ENCODE measurements around the gene TMOD1. TPM values are rescaled to one million over a fixed set of nuclear protein-coding genes. Genes with fewer than 3 reads are reported as not detected.

Gene TMOD1
- total RNA-seq, result under 0.01 and 0.17 TPM in 2 replicates

DNA sequence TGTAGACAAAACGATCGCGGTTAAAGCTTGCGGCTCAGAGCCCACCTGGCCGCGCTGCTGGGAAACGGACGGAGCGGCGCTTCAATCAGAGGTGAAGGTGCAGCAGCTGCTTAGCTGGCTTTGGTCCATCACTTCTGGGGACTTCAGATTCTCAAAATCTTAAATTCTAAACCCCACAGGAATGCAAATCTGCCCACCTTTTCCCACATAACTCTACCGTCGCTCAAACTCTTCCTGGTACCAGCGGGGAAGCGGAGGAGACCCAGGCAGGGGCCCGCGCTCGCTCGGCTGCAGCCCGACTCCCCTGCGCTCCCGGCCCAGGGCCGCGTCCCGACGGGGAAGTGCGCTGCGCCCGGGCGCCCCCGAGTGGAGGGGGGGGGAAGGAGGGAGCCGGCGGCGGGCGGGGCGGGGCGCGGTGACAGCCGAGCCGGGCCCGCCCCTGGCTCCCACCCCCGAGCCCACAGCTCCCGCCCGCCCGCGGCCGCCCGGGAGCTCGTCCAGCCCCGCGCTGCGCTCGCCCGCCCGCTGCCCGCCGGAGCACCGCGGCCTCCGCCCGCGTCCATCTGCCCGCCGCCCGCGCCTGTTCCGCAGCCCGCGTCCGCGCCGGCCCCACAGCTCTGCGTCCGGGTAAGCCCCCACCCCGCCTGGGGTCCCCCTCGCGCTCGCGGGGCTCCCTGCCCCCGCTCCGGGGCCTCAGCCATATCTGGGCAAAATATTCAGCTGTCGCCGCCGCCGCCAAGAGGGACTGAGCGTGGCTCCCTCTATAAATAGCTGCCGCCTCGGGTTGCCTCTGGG, at the start of gene TMOD1:
Gene TMOD1 (plus strand): TSS at position 490 of the 795 bp plus-strand sequence. CDS start 22,523 bp downstream, outside the sequence.

DNA sequence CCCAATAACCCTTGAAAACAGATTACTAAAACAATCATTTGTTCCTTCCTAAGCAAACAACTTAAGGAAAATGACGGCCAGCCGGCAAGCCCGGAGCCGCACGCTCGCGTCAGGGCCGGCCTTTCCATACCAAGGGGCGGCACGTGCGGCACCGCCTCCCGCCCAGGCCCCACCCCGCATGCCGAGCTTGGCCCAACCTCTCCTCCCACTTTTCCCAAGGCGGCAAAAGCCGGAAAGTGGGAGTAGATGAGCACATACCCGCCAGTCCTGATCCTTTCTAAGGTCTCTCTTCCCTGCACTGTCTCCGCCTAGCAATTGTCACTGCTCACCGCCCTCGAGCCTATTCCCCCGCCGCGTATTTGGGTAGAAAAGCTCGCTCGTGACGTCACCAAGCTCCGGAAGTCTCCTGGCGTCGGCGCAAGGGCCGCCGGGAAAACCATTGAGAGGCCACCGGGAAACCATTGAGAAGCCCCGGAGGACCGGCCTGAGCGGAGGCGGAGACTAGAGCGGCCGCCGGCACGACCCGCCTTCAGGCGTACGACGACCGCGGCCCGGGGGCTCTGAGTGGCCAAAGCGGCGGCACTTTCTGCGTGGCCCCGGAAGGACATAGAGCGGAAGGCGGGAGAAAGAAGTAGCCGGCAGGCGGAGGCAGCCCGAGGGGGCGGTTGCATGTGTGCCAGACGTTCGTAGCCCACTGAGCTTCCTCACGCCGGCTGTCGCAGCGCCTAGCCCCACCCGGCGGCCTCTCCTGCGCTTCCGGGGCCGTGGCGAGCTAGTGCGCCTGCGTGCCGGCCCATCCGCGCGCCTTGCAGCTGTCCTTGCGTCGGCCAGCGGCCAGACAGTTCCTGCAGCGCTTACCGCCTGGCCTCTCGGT, 131.8 kb downstream of the TMOD1 start, which contains the start of the genes NCBP1 and TSTD2:
Gene NCBP1 (plus strand): TSS at position 837 of the 874 bp plus-strand sequence. CDS start 61 bp downstream, outside the sequence.
Gene TSTD2 (minus strand): TSS at position 384 of the 874 bp plus-strand sequence. CDS start 5,806 bp downstream, outside the sequence.

Other genes with a start within 250 kb of the TMOD1 start
- gene CCDC180, start 194.0 kb upstream of the TMOD1 start, total RNA-seq, result 0.99 and 5.5 TPM in 2 replicates
- gene TDRD7, start 89.6 kb upstream of the TMOD1 start, total RNA-seq, result 8.8 and 13.5 TPM in 2 replicates
- gene TSTD2, start 131.7 kb downstream of the TMOD1 start, total RNA-seq, result 11.8 and 17.0 TPM in 2 replicates
- gene NCBP1, start 132.2 kb downstream of the TMOD1 start, total RNA-seq, result 36.4 and 46.7 TPM in 2 replicates
- gene XPA, start 195.7 kb downstream of the TMOD1 start, total RNA-seq, result 5.8 and 9.6 TPM in 2 replicates